Lower leg skin (tissue), 3 donors: ENCODE measurements around the gene PACS2.
"Not testable (repeated sequence)": the region's sequence is repeated elsewhere in the genome, so short reads cannot be mapped to it uniquely, and the experiment has no call there.

Experiments used
- CTCF ChIP-seq, 3 donors: fragments of 450-650 bp; IDR thresholded peaks; one replicate each; pipeline ENCODE4 v1.5.1; 2016; ENCODE audit warnings: antibody characterized with exemption in 3 of 3, mild to moderate bottlenecking in 3 of 3, moderate library complexity in 2 of 3
- POLR2A ChIP-seq, 2 donors: fragments of 450-650 bp; IDR thresholded peaks; one replicate each; pipeline ENCODE4 v1.6.1; 2016 to 2017; ENCODE audit warnings: antibody characterized with exemption in 2 of 2, mild to moderate bottlenecking in 1 of 2, moderate library complexity in 1 of 2

GRCh38 chr14:105335231-105335542 is 20.6 kb downstream of the PACS2 start:
- TF ChIP-seq CTCF, POLR2A (IDR thresholded peaks at IDR 0.05): not testable (repeated sequence)
